ENCODE measurements around the gene EPO.
"Not testable (repeated sequence)": the region's sequence is repeated elsewhere in the genome, so short reads cannot be mapped to it uniquely, and the experiment has no call there.

The EPO gene

GRCh38 chr7:100744605-100745004, 24.3 kb downstream of the EPO start:
- DNase-seq: no peak

- no peak for DNase-seq
Observed at GRCh38 chr7:100745184-100745583, 24.9 kb downstream of the EPO start.

DNA sequence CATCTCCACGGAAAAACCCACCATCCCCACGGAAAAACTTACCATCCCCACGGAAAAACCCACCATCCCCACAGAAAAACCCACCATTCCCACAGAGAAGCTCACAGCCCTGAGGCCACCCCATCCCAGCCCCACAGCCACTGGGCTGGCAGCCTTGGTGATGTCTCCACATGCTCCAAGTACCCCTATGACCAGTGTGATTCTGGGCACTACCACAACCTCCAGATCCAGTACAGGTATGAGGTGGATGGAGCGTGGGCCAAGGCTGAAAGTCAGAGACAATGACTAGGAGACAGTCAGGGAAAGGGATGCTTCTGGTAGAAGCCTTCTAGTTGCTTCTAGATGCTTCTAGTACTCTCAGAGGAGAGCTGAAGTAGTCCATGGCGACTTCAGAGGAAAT, 32.7 kb downstream of the EPO start:
- DNase-seq: no peak

GRCh38 chr7:100753750-100754149, 33.5 kb downstream of the EPO start:
- DNase-seq: no peak

DNA sequence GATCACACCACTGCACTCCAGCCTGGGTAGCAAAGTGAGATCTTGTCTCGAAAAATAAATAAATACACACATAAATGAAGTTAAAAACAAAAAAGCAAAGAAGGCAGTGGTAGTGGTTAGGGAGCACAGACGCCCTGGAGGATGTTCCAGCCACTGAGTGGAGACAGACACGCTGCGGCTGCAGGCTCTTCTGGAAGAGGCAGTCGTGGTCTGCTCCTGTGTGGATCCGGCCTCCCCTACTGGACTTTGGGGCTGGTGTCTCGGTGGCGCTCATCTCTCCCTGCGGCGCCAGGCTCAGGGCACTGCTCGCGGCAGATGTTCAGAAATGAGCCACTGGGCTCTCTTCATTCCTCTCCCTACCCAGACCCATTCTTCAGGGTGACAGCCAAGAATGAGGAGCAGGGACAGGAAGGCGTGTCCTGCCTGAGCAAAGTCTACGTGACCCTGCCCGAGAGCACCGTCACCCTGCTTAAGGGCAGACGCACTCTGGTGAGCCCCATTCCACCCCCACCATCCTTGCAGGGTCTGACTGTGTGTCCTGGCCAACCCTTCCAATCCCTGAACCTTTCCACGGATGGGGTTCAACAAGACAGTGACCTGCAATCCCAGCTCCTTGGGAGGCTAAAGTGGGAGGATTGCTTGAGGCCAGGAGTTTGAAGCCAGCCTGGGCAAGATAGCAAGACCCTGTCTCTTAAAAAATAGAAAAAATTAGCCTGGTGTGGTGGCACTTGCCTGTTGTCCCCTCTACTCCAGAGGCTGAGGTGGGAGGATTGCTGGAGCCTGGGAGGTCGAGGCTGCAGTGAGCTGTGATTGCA, 39.3 kb downstream of the EPO start:
- no peak for DNase-seq

DNA sequence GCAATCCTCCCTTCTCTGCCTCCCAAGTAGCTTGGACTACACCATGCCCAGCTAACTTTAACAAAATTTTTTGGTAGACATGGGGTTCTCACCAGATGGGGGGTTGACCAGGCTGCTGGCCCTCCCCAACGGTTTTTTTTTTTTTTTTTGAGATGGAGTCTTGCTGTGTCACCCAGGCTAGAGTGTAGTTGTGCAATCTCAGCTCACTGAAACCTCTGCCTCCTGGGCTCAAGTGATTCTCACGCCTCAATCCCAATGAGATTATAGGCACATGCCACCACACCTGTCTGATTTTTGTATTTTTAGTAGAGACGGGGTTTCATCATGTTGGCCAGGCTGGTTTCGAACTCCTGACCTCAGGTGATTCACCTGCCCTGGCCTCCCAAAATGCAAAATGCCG, 42.6 kb downstream of the EPO start:
- DNase-seq: not testable (repeated sequence)

GRCh38 chr7:100763556-100764140, 43.4 kb downstream of the EPO start:
- no peak for DNase-seq

- DNase-seq: no peak
Observed at GRCh38 chr7:100764841-100765240, 44.6 kb downstream of the EPO start.

DNA sequence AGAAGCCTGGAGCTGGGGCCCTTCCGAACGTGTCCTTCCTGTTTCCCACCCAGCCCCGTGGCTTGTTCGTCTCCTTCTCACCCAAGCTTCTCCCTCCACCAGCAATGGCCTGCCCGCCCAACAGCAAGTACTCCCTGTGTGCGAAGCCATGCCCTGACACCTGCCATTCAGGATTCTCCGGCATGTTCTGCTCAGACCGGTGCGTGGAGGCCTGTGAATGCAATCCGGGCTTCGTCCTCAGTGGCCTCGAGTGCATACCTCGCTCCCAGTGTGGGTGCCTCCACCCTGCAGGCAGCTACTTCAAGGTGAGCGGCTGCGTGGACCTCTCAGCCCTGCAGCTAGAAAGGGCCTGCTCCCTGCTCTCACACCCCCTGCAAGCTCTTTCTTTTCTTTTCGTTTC, 45.0 kb downstream of the EPO start:
- DNase-seq: no peak

DNA sequence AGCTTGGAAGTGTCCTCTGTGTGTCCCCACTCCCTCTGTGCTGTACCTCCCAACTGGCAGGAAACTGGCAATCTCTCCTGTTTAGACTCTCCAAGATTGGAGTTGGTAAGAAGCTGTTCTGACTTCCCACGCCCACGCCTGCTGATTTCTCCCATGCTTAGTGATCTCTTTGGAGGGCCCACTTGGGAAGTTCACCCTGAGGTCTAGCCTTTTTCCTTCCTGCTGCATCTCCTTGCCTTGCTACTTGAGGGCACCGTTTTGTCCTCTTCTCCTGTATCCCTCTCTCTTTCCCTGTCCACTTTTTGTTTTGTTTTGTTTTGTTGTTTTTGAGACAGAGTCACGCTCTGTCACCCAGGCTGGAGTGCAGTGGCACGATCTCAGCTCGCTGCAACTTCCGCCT, 48.5 kb downstream of the EPO start:
- DNase-seq: no peak

All from CD4-positive, alpha-beta T cell treated with Interleukin-17A for 4 hours (primary cell).